Adipose tissue (tissue), 3 donors: ENCODE data around the gene TLK2. TPM values are rescaled to one million over a fixed set of nuclear protein-coding genes. Genes with fewer than 3 reads are reported as not detected.

Experiments
- H3K27ac ChIP-seq: one replicate; pipeline ENCODE4 v1.5.1; 2013; ENCODE audit warnings: low read depth, low read length
- WGBS, 3 donors: extraction: QIAGEN DNeasy Blood & Tissue Kit; methylation state at CpG; one replicate each; pipeline ENCODE4 v1.1.7; 2013; 5-methylcytosine and 5-hydroxymethylcytosine counted together
- polyA plus RNA-seq, 3 donors: library from polyadenylated mRNA; stranded (reverse); fragments of 200-250 nt; gene quantifications; one replicate each; pipeline ENCODE4 v1.2.3, GENCODE V29; 2013
- donor health status: healthy with polysubstance abuse.
- donor health status: Bipolar disorder and iron deficiency.
- donor health status: healthy.

TLK2 gene
- polyA plus RNA-seq, 3 donors: 9.1 to 31.9 (median 15.1) TPM

DNA sequence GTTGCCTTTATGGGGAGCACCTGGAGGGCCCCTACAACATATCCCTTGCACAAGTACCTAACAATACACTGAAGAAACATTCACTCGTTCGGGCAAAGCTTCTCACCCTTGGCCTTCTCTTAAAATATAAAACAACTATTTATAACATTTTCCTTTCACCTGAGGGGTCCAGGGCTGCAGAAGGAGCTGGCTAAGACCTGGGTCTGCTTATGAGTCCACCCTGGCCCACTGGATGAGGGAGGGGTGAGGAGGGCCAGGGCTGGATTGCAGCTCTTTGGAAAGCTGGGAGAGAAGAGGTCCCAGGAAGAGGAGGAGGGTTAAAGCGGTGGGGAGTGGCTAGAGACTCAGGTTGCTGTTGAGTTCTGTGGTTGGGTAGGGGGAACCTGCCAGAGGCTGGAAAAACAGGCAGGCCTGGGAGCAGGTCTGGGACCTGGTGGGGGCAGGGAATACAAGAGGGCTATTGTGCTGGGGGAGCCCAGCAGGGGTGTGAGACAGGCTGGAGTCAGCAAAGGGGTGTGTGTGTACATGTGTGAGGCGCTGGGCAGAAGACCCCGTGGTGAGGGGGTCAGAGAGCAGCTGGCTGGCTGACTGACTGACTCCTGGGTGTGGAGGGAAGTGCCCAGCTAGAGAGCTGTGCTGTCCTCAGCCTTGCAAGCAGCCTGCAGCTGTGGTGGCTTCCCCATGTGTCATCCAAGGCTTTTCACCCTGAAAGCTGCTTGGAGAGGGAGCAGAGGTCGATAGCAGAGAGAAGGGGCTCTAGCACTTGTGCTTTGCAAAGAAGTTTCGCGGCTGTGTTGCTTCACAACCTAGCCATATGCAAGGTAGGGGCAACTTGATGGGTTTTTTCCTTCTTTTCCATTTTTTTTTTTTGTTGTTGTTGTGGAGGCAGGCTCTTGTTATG is 138.6 kb downstream of the TLK2 start:
- H3K27ac ChIP-seq: no peak overlapping the region
- 65 to 78% (median 76%) methylated on average over 8 of the region's 8 CpGs for WGBS, 3 donors

DNA sequence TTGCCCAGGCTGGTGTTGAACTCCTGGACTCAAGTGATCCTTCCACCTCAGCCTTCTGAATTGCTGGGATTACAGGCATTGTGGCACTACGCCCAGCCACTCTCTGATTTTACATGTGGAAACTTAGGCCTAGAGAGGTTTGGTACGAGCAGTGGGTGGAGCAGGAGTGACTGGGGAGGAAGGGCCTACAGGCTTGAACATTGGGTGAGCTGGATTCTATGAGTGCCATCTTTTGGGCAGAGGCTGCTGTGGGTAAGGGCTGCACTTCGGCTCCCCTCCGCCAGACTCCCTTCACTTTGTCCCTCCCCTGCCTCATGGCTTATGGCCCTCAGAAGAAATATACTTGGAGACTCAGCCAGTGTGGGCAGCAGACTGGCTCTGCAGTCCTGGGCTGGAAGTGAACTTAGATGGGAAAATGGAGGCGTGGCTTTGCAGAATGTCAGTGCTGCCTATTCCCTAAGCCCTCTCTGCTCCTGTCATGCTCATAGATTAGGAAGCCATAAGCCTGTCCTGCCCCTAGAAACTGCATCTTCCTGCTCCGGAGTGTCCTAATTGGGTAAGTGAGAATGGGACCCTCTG is 139.4 kb downstream of the TLK2 start:
- H3K27ac ChIP-seq: no peak overlapping the region
- 71 to 86% (median 82%) methylated on average over 6 of the region's 6 CpGs for WGBS, 3 donors

DNA sequence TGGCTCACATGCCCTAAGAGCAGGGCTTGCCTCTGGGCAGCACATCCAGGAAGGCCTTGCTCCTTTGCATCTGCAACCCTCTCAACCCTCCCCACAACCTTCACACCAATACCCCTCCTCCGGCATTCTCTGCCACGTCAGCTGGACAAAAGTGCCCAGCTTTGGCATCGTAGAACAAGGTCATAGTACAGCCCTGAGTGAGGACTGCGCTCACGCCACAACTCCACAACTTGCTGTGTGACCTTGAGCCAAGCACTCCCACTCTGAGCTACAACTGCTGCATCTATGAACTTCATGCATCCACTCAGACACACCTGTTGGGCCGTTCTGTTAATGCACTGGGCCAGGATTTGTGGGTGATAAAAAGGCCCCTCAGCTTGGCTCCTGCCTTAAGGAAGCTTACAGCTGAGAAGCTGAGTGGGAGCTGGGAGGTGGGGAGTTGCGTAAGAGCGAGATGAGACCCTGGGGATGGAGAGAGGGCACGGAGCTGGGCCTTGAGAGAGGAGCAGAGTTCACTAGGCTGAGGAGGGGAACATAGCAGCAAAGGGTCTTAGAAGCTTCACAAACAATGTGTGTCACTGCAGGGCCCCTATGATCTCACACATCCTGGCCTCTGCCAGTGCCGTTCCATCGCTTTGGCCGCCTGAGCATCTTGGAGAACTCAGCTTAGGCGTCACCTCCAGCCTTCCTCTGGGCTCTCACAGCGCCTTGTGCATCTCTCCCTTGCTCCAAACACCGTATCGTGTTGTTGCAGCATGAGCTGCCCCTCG is 140.2 kb downstream of the TLK2 start:
- WGBS, 3 donors: 72 to 76% (median 74%) methylated on average over 17 of the region's 17 CpGs

DNA sequence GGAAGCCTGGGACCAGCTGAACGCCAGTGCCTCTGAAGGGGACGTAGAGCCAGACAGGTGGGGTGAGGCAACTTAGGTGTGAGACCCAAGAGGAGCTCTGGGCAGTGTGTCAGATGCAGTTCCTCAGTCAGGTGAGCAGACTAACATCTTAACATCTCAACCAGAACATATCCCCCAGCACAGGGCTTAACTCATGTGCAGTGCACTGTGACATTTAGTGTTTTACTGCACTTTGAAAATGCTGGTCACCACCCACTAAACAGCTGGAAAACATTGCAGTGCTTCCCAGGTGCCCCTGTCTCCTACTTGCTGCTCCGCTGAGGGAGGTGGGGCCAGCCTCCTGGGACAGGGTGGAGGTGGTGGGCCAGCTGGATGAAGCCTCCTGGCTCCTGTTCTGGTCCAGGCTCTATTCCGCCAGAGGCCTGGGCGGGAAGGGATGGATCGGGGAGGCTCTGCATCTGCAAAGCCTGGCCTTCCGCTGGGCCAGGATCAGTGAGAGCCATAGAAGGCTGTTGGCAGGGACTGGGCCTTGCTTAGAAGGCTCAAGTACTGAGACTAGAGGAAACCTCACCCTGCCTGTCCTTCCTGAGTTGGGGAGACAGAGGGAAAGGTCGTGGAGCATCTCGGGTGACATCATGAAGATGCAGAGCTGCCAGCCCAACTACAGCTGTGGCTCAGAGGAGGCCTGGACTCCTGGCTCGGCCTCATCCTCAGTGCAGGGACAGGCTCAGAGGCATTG is 141.0 kb downstream of the TLK2 start:
- H3K27ac ChIP-seq: no peak overlapping the region
- 68 to 83% (median 69%) methylated on average over 10 of the region's 10 CpGs for WGBS, 3 donors

More for the DNA sequence above, 140.2 kb downstream of the TLK2 start:
- no peak overlapping the region for H3K27ac ChIP-seq

DNA sequence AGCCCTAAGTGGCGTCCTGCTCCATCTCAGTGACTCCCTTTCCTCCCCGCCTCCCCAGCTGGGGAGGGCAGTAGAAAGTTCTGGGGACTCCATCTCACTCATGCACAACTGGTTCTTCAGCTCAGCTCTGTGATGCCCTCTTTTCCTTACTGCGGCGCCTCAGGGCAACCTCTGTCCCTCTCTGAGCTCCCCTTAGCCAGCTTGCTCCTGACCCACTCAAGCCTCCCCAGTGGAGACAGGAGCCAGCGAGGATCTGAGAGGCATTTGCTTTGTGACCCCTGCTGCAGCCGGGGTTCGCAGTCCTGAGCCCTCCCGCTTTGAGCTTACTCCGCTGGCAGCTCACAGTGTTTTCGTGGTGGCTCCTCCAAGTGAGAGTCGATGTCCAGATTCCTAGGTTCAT is 142.6 kb downstream of the TLK2 start:
- 89 to 96% (median 93%) methylated on average over 11 of the region's 11 CpGs for WGBS, 3 donors
- no peak overlapping the region for H3K27ac ChIP-seq

DNA sequence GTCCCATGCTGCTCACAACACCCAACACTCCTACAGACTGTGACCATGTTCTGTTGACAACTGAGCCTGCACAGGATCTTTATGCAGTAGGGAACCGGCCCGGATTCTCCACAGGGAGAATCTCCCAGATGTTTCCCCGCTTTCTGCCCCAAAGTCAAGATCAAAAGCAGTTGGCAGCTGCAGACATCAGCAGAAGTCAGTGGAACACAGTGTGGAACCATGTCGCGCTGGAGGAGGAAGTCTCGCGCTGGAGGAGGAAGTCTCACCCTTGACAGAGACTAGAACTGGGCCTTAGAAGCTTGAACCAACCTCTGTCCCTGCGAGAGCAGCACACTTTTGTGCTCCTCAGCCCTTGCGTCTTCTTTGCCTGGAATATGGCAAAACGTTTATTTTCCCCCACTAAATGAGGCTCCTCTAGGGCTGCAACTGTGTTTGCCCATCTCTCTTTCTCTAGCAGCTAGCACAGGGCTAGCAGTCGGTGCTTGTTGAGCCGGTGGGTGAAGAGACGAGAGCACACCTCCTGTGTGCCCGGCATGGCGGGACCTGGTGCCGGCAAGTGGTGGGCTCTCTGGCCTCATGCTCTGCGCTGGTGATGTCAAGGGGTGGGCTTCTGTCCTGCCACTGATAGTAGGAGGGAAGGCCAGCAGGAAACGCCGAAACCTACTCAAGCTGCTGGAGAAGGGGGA is 146.7 kb downstream of the TLK2 start:
- WGBS, 3 donors: 75 to 82% (median 81%) methylated on average over 19 of the region's 19 CpGs

DNA sequence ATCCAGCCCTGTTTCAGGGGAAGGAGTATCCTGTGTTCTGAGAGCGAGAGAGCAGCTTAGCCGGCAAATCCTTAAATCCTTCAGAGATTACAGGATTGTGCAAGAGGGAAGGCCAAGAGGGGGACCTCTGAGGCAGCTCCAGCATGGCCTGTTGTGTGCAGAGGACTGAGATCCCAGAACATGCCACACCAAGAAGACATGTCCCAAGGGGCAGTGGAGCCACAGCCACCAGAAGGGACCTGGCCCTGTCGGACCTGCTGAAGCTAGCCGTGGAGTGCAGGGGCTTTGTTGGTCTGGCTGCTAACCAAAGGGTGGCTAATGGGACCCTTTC is 147.2 kb downstream of the TLK2 start:
- WGBS, 3 donors: 62 to 73% (median 68%) methylated on average over 4 of the region's 4 CpGs
- H3K27ac ChIP-seq: no peak overlapping the region

More for the DNA sequence above, 146.7 kb downstream of the TLK2 start:
- no peak overlapping the region for H3K27ac ChIP-seq

DNA sequence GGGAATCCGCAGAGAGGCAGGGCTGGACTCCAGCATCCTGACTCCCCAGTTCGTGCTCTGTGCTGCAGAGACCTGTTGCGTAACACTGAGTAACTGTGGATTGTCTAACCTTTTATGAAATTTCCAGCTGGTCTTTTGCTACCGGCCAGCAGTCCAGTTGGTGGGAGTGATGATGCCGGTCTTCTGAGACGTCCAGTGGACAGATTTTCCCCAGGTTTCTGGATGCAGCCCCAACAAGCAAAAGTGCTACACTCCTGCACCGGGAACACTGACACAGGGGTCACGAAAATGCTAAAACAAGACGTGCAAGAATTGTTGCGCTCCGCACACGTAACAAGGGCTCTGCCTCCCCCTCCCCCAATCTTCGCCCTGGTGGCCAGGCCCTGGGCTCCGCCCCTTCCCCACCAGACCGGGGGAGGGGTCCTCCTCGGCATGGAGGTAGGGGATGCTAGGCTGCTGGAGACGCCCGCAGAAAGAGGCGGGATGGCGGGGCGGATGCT is 148.1 kb downstream of the TLK2 start:
- H3K27ac ChIP-seq: peak overlapping the region; percentile 13
- 6 to 9% (median 6%) methylated on average over 21 of the region's 21 CpGs for WGBS, 3 donors

DNA sequence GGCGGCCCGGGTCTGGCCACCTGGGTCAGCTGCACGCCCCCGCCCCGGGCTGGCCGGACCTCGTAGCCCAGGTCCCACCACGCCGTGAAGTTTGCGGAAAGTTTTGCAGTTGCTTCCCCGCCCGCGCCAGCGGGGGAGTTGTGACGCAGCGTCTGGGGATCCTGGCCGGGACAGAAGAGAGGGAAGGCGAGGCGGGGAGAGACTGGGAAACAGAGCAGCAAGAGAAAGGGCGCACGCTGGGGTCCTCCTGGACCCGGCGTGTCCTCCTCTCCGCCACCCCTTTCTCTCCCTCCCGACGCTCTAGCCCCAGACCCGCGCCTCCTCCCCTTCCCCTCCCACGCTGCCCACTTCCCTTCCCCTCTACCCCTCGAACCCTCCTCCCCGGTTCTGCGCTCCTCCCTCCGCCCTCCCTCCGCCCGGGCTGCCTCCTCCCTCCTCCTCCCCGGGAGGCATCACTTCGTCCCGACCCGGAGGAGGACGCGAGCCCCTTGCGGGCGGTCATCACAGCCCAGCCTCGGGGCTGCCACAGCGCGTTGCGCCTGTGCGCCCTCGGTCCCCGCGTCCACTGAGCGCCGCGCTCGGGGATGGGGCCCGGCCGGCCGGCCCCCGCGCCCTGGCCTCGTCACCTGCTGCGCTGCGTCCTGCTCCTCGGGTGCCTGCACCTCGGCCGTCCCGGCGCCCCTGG is 148.7 kb downstream of the TLK2 start, which contains the start of gene MRC2:
MRC2 (plus strand) TSS at position 452 of the 685 bp plus-strand sequence; CDS start at position 585, 133 bp downstream.
- 0 to 1% (median 1%) methylated on average over 46 to 68 of the region's 68 CpGs for WGBS, 3 donors
- H3K27ac ChIP-seq: peak within 1 kb of the TSS; percentile 72

DNA sequence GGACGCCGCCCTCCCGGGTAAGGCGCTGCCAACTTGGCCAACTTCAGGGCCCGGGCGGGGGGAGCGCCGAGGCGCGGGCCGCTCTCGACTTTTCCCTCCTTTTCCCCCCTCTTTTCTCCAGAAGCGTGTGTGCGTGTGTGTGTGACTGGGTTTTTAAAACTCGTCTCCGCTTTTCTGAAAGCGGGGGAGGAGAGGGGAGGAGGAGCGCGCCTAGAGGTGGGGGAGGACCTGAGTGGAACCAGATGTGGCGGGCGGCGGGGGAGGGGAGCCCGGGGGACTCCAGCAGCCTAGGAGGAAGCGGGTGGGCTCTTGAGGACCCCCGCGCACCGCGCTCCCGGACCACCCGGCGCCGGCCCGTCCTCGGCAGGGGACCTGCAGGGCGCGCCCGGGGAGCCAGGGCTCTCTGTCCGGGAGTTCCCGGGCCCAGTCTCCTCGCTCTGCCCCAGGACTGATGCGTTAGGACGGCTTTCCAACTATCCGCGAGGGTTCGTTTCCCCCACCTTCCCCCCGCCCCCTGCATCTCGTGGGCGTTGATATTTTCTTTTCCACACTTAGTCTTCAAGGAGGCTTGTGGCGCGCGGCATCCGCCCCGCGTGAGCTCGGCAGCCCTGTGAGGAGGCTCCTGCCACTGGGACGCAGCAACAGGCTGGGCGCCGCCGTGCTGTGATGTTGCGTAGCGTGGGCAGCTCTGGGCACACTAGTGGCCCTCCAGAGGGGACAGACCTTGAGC is 149.4 kb downstream of the TLK2 start:
- WGBS, 3 donors: 1 to 2% (median 2%) methylated on average over 50 to 61 of the region's 61 CpGs
- peak overlapping the region; percentile 72 for H3K27ac ChIP-seq

DNA sequence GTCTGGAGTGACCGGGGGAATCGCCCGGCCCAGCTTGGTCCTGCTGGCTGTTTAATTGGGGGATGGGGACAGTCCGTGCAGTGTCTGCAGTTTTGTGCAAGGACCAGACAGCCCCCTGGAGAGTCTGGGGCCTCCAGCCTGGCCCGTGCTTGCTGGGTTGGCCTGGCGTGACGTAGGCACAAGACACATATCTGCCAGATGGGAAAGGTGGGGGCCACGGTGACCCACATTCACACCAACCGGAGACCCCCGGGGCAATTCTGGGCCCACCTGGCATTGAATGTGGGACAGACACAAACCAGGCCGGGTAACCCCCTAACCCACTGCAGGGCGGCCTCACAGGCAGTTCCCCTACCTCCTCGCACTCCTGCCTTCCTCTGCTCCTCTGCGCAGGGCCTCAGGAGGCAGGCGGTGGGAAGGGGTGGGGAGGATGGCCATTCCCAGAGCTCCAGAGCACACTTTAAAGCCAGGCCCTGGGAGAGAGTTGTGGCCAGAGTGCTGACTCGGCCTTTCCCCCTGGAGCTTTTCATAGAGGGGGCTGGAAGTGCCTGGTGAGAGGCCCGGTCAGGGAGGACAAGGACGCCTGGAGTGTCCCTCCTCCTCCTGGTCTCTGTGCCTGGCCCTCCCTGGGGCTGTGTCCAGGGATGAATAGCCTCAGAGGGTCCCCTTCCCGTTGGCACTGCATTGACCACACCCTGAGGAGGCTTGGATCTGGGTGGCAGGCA is 150.4 kb downstream of the TLK2 start:
- 38 to 50% (median 49%) methylated on average over 17 to 19 of the region's 19 CpGs for WGBS, 3 donors
- no peak overlapping the region for H3K27ac ChIP-seq

DNA sequence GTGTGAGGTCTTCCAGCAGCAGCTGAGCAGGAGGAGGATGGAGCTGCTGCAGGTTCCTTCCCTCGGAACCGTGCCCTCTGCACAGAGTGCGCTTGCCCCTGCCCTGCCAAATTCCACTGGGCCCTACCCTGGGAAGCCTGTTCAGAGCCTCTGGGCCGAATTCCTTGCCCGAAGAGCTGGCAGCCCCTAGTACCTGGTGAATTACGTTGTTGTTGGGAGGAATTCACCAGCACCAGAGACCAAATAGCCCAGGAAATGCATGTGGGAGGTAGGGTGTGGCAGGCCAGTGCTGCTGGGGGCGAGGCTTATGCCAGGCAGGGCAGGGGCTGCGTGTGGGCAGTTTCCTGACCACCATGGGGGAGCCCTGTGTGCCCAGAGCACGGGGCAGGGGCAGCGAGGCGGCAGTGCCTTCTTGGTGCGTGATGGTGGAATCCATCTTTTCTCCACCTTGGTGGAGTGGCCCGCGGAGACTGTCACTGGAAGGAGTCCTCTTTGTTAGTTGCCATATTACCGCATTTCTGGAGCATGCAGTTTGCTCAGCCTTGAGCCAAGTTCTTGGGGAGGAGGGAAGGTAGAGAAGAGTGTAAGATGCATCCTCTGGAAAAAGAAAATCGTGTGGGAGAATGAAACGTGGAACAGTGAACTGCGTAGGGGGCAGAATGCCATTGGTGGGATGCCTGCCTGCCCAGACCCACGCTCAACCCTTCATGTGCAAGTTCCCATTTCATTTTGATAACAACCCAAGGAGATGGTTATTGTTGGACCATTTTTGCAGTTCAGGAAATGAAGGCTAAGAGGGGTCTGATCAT is 151.1 kb downstream of the TLK2 start:
- H3K27ac ChIP-seq: no peak overlapping the region
- 64 to 66% (median 65%) methylated on average over 19 of the region's 19 CpGs for whole genome bisulfite sequencing, 3 donors

DNA sequence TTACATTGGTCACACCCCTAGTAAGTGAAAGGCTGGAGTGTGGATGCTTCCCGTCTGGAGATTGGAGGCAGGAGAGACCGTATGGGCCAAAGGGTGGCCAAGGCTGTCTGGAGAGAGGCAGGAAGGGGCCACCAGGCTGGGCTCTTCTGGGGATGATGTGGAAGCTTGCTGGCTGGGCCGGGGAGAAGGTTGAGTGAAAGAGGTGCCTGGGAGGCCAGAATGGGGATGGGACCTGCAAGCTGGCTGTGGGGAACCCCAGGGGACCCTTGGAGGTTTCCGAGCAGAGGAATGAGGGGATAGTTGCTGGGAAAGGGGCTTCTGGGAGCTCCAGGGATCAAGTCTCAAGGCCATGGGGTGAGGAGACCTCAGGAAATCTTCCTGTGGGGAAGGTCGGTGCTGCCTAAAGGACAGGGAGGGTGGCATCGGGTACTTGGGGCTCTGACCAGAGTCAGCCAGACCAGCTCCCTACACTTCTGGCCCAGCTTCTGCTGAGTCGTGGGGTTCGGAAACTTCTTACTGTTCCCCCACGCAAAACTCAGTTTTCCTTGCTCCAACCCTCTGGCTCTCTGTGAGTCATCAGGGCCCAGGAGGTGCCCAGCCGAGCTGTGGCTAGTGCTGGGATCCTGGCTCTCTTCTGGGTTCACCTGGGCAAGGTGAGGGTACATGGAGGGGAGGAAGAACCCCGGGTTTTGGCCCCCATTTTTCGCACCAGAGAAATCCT is 151.9 kb downstream of the TLK2 start:
- H3K27ac ChIP-seq: no peak overlapping the region
- 63 to 76% (median 73%) methylated on average over 12 of the region's 12 CpGs for WGBS, 3 donors

DNA sequence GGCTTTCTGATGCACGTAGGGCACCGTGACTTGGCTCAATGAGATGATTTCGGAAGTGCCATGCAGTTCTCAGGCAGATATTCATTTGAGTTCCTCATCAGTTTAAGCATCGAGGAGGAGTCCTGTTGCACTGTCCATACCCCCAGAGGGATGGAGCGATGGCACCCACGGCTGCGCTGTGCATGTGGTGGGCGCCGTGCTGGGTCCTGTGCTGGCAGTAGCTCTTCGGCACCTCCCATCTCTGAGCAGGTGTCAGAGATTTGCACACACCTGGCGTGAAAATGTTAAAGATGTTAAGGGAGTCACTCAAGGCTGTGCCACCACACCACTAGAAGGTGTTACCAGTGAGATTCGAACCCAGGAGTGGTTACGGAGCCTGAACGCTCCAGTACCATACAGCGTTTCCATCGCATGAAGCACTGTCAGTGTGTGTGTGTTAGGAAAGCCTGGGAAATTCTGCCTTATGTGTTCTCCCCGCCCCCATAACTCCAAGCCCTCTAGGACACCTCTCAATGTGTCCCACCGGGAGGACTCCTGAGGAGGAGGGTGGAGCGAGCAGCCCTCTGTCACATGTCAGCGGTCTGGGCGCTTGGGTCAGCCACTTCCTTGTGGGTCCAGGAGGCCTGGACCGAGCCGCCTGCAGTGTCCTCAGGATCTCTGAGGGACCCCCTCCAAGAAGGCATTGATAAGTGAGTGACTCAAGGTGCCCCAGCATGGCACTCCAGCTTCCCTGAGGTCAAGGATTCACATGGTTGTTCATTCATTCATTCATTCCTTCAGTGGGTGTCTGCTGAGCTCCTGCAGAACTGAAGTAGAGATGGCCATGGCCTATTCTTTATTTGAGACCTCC is 152.7 kb downstream of the TLK2 start:
- no peak overlapping the region for H3K27ac ChIP-seq
- WGBS, 3 donors: 87 to 94% (median 93%) methylated on average over 23 of the region's 23 CpGs
